Thyroid gland (tissue), 4 donors: ENCODE results near the gene KAZN. TPM values are rescaled to one million over a fixed set of nuclear protein-coding genes. Genes with fewer than 3 reads are reported as not detected.

ENCODE experiments used
- DNase-seq, 2 donors: peaks; one replicate each; pipeline ENCODE4 v3.0.0-alpha.2; 2019
- H3K27ac ChIP-seq, 3 donors: fragments of 200-600 bp; sonication (generic); 1 replicate in 2 of 3; 2 replicates in 1 of 3; pipeline ENCODE4 v1.5.1; 2016 to 2019; ENCODE audit warnings: mild to moderate bottlenecking in 1 of 3, moderate library complexity in 1 of 3
- H3K27me3 ChIP-seq: fragments of 200-600 bp; sonication (generic); one replicate; pipeline ENCODE4 v1.5.1; 2019
- H3K36me3 ChIP-seq, 2 donors: fragments of 200-600 bp; sonication (generic); one replicate each; pipeline ENCODE4 v1.5.1; 2016 to 2019
- H3K4me1 ChIP-seq, 2 donors: fragments of 200-600 bp; sonication (generic); one replicate each; pipeline ENCODE4 v1.5.1; 2017 to 2019
- H3K4me3 ChIP-seq, 3 donors: fragments of 200-600 bp; sonication (generic); replicated peaks in 1 of 3; 1 replicate in 2 of 3; 2 replicates in 1 of 3; pipeline ENCODE4 v1.5.1; 2016; ENCODE audit warnings: mild to moderate bottlenecking in 1 of 3
- H3K9me3 ChIP-seq: fragments of 200-600 bp; sonication (generic); one replicate; pipeline ENCODE4 v1.5.1; 2017
- CTCF ChIP-seq, 6 experiments: fragments of 200-600 bp in 3 of 6; fragments of 450-650 bp in 3 of 6; sonication (generic) in 3 of 6; IDR thresholded peaks; one replicate each; pipeline ENCODE4 v1.5.1; 2016 to 2019; ENCODE audit warnings: antibody characterized with exemption in 6 of 6, mild to moderate bottlenecking in 2 of 6, inconsistent platforms in 1 of 6, moderate library complexity in 1 of 6
- POLR2A ChIP-seq, 2 donors: fragments of 450-650 bp; IDR thresholded peaks; one replicate each; pipeline ENCODE4 v1.6.1; 2017; ENCODE audit warnings: antibody characterized with exemption in 2 of 2, mild to moderate bottlenecking in 2 of 2, moderate library complexity in 1 of 2
- WGBS, 2 donors: methylation state at CpG; one replicate each; pipeline ENCODE4 v1.1.5; 2017; 5-methylcytosine and 5-hydroxymethylcytosine counted together
- intact Hi-C: fragments of 100-400 bp; cut with DNase I; formaldehyde crosslinking; loops from one replicate; pipeline ENCODE4 v1.15.1; 2023
- total RNA-seq, 4 donors: library from RNA; depleted of rRNA; stranded (reverse); fragments of >200 nt; gene quantifications; one replicate each; pipeline ENCODE4 v1.2.3, GENCODE V29; 2016

The KAZN gene
- total RNA-seq, 4 donors from 2014 or later: 14.8 to 28.6 (median 18.2) TPM

DNA sequence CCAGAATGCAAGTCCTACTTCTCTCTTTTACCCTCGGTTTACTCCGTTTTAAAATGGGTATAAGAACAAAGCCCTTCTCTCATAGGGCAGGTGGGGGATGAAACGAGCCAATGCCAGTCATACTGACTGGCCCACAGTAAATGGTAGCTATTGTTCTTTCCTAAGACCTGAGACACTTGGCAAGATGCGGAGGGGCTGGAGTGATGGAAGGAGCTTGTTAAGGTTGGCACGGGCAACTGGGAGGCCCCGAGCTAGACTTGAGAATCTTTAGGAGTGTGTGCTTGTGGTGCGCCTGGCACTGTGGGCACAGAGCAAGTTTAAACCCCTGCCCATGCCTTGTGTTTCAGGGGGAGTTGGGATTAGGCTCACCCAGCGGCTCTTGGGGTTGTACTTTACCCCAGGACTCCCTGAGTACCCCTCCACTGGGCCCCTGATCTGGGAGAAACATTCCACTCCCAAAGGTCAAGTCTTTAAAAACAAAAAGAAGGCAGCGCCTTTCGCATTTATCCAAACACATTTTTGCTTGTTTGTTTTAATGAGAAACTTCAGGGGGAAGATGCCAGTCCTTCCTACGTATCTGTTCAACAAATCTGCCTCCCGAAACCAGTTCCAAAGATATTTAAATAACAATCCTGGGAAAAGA is 314.5 kb downstream of the KAZN start:
- Histone ChIP-seq H3K4me3 (no peak overlapping the region), H3K4me1 (peaks cover 27 to 44% of the 10 kb centered on the region in 2 donors), H3K27me3 (no peaks in the 10 kb centered on the region), H3K27ac (peak overlapping the region; percentile 67 to 77 (median 75)), H3K36me3 (no peaks in the 10 kb centered on the region), H3K9me3 (no peaks in the 10 kb centered on the region)
- intact Hi-C loops: no loop called here
- peak in 1 of 2 donors; percentile 12 for DNase-seq
- TF ChIP-seq POLR2A (IDR thresholded peaks at IDR 0.05) (no peak), CTCF (IDR thresholded peaks at IDR 0.05) (no peak)
- 75 to 80% methylated on average over 12 of the region's 12 CpGs for WGBS, 2 donors

DNA sequence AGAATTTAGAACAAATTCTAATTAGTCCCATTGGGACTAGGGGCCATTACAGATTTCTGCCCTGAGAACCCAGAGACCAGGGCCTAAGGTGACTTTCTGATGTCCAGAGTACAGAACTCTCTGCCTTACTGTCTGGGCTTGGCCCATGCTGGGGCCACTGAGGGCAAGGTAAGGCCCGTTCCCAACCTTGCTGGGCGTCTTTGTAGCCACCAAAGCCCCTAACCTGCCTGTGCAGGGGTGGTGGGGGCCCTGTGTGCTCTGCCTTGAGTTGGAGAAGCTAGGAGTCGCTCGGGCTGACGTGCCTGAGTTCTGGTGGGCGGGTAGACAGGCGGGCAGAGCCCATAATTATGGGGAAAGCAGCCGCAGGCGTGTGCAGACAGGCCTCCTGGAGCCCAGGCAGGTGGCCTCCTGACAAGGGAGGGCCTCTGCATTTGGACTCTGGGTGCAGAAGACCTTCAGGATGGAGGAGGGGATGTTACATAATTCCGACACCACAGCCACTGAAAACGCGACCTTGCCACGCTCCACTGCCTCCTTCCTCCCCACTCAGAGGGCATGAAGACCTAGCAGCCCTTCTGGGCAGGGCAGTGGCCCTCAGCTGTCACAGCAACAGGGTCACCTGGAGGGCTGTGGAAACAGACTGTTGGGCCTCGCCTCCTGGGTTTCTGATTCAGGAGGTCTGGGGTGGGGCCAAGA is 315.1 kb downstream of the KAZN start:
- WGBS, 2 donors: 68 to 88% methylated on average over 13 to 14 of the region's 14 CpGs
- no peaks in the 10 kb centered on the region for H3K9me3 ChIP-seq
- H3K27me3 ChIP-seq: no peaks in the 10 kb centered on the region
- no peaks in the 10 kb centered on the region for H3K36me3 ChIP-seq
- no peak overlapping the region for H3K4me3 ChIP-seq
- peak; percentile 55 to 66 for DNase-seq
- intact Hi-C loops: no loop called here
- TF ChIP-seq CTCF (IDR thresholded peaks at IDR 0.05) (no peak), POLR2A (IDR thresholded peaks at IDR 0.05) (no peak)
- peak overlapping the region; percentile 67 to 77 (median 75) for H3K27ac ChIP-seq
- H3K4me1 ChIP-seq: peaks cover 27 to 44% of the 10 kb centered on the region in 2 donors

- no peaks in the 10 kb centered on the region for H3K36me3 ChIP-seq
- intact Hi-C loops: no loop called here
- TF ChIP-seq CTCF (IDR thresholded peaks at IDR 0.05) (no peak), POLR2A (IDR thresholded peaks at IDR 0.05) (no peak)
- no peak for DNase-seq
- H3K27me3 ChIP-seq: no peaks in the 10 kb centered on the region
- H3K4me1 ChIP-seq: peaks cover 27 to 44% of the 10 kb centered on the region in 2 donors
- no peaks in the 10 kb centered on the region for H3K9me3 ChIP-seq
- no peak overlapping the region for H3K4me3 ChIP-seq
- 77 to 92% methylated on average over 10 to 11 of the region's 11 CpGs for WGBS, 2 donors
- H3K27ac ChIP-seq: peak overlapping the region in 2 of 3 donors; percentile 67 to 75
These were observed 316.0 kb downstream of the KAZN start for GRCh38 chr1:14914351-14914988.

DNA sequence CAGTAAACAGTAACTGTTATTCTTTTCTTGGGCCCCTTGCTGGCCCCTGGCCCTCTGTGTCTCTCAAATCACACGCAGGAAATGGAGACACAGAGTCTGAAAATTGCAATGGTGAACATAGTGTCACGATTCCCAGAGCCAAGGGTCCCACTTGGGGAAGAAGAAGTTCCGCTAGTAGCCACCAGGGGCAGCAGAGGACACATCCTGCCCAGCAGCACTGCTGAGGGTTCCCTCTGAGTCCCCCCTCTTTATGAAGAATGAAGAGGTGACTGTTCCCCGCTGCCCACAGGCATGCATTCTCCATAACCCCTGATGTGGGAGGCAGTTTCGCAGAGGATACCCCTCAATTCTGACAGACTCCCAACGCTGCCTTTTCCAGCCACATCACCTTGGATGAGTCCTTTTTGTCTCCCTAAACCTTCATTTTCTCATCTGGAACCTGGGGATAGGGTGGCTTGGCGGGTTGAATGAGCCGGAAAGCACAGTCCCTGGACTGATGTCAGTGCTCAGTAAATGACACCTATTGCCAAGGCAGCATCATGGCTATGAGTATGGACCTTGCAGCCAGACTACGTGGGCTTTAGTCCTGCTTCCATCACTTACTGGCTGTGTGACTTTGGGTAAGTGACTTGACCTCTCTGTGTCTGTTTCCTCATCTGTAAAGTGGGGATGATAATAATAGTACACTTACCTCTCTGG is 317.0 kb downstream of the KAZN start:
- Histone ChIP-seq H3K4me1 (peaks cover 26 to 36% of the 10 kb centered on the region in 2 donors), H3K27me3 (no peaks in the 10 kb centered on the region), H3K36me3 (no peaks in the 10 kb centered on the region), H3K4me3 (no peak overlapping the region), H3K9me3 (no peaks in the 10 kb centered on the region), H3K27ac (no peak overlapping the region)
- 44 to 46% methylated on average over 7 to 9 of the region's 9 CpGs for WGBS, 2 donors
- intact Hi-C loops: no loop called here
- TF ChIP-seq CTCF (IDR thresholded peaks at IDR 0.05): peak; percentile 66 to 95 (median 74)
- no peak for TF ChIP-seq POLR2A (IDR thresholded peaks at IDR 0.05)
- DNase-seq: peak; percentile 61 to 63
